Prostate gland (tissue), 2 donors: Measurements from ENCODE around the gene LIN9. TPM values are rescaled to one million over a fixed set of nuclear protein-coding genes. Genes with fewer than 3 reads are reported as not detected.

Experiments
- DNase-seq: peaks from one replicate; pipeline ENCODE4 v3.0.0-alpha.2; 2019; ENCODE audit warnings: low spot score
- H3K27ac ChIP-seq, 2 donors: fragments of 200-600 bp; sonication (generic); 2 replicates each; pipeline ENCODE4 v1.5.1; 2017 to 2019
- H3K27me3 ChIP-seq: fragments of 200-600 bp; sonication (generic); replicated peaks from 2 replicates; pipeline ENCODE4 v1.5.1; 2019; ENCODE audit not compliant: insufficient read depth
- H3K36me3 ChIP-seq, 2 donors: fragments of 200-600 bp; sonication (generic); 1 replicate in 1 of 2; 2 replicates in 1 of 2; pipeline versions ENCODE4 v1.5.1 to v1.8.1; 2017 to 2019
- H3K4me1 ChIP-seq: fragments of 200-600 bp; sonication (generic); replicated peaks from 2 replicates; pipeline ENCODE4 v1.5.1; 2019
- H3K4me3 ChIP-seq, 2 donors: fragments of 200-600 bp; sonication (generic); 2 replicates each; pipeline ENCODE4 v1.5.1; 2017 to 2019
- H3K9me3 ChIP-seq: fragments of 200-600 bp; sonication (generic); 2 replicates; pipeline ENCODE4 v1.5.1; 2017
- POLR2A ChIP-seq: fragments of 450-650 bp; IDR thresholded peaks from one replicate; pipeline ENCODE4 v1.6.1; 2016; ENCODE audit warnings: antibody characterized with exemption, mild to moderate bottlenecking
- POLR2AphosphoS5 ChIP-seq: sonication (generic); formaldehyde crosslinking; IDR thresholded peaks from one replicate; pipeline ENCODE4 v1.6.1; 2017; ENCODE audit warnings: antibody characterized with exemption
- WGBS: methylation state at CpG from one replicate; pipeline ENCODE4 v1.1.5; 2018; 5-methylcytosine and 5-hydroxymethylcytosine counted together
- intact Hi-C: fragments of 100-400 bp; cut with DNase I; formaldehyde crosslinking; loops from one replicate; pipeline ENCODE4 v1.14.2; 2022
- total RNA-seq, 2 donors: library from RNA; depleted of rRNA; stranded (reverse); fragments of >200 nt; gene quantifications; one replicate each; pipeline ENCODE4 v1.1.0, GENCODE V29; 2016
- TF ChIP-seq, protein P1 (sequence below), 4 experiments: fragments of 200-600 bp in 2 of 4; fragments of 450-650 bp in 2 of 4; sonication (generic) in 2 of 4; IDR thresholded peaks; 1 replicate in 3 of 4; 2 replicates in 1 of 4; pipeline ENCODE4 v1.5.1; 2016 to 2019; ENCODE audit warnings: antibody characterized with exemption in 4 of 4, mild to moderate bottlenecking in 2 of 4, moderate library complexity in 2 of 4

LIN9 gene
- total RNA-seq, 2 donors from 2014 or later = 3.9 to 8.0 TPM

DNA sequence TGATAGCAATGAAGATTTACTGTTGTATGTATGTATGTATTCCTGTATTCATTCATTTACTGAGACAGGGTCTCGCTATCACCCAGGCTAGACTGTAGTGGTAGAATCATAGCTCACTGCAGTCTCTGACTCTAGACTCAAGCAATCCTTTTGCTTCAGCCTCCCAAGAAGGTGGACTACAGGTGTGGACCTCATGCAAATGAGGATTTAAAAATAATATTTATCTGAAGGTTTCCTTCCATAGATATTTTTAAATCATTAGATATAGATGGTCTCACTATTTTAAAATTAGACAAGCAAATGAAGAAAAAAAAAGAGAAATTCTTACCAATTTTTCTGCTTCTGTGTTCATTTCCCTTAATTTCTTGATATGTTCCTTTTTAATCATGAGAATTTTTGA lies 58.5 kb downstream of the LIN9 start:
- H3K27ac ChIP-seq = no peak overlapping the region
- H3K36me3 ChIP-seq = no peaks in the 10 kb centered on the region
- no peaks in the 10 kb centered on the region for H3K4me1 ChIP-seq
- intact Hi-C loops = no loop called here
- 100% methylated on average over 1 of the region's 1 CpG for WGBS
- no peaks in the 10 kb centered on the region for H3K9me3 ChIP-seq
- no peaks in the 10 kb centered on the region for H3K27me3 ChIP-seq
- TF ChIP-seq POLR2AphosphoS5 (no peak), POLR2A (no peak)
- TF ChIP-seq, protein P1, sequence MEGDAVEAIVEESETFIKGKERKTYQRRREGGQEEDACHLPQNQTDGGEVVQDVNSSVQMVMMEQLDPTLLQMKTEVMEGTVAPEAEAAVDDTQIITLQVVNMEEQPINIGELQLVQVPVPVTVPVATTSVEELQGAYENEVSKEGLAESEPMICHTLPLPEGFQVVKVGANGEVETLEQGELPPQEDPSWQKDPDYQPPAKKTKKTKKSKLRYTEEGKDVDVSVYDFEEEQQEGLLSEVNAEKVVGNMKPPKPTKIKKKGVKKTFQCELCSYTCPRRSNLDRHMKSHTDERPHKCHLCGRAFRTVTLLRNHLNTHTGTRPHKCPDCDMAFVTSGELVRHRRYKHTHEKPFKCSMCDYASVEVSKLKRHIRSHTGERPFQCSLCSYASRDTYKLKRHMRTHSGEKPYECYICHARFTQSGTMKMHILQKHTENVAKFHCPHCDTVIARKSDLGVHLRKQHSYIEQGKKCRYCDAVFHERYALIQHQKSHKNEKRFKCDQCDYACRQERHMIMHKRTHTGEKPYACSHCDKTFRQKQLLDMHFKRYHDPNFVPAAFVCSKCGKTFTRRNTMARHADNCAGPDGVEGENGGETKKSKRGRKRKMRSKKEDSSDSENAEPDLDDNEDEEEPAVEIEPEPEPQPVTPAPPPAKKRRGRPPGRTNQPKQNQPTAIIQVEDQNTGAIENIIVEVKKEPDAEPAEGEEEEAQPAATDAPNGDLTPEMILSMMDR (IDR thresholded peaks at IDR 0.05) = no peak
- DNase-seq = no peak
- no peak overlapping the region for H3K4me3 ChIP-seq

GRCh38 chr1:226248796-226249195 lies 60.2 kb downstream of the LIN9 start:
- H3K4me3 ChIP-seq = no peak overlapping the region
- 75% methylated on average over 3 of the region's 3 CpGs for WGBS
- H3K36me3 ChIP-seq = no peaks in the 10 kb centered on the region
- no peak for DNase-seq
- TF ChIP-seq, protein P1 (IDR thresholded peaks at IDR 0.05) = no peak
- TF ChIP-seq POLR2AphosphoS5 (no peak), POLR2A (no peak)
- no peaks in the 10 kb centered on the region for H3K27me3 ChIP-seq
- intact Hi-C loops = no loop called here
- H3K4me1 ChIP-seq = no peaks in the 10 kb centered on the region
- H3K27ac ChIP-seq = no peak overlapping the region
- H3K9me3 ChIP-seq = no peaks in the 10 kb centered on the region

- H3K27ac ChIP-seq = no peak overlapping the region
- TF ChIP-seq, protein P1 (IDR thresholded peaks at IDR 0.05) = no peak
- TF ChIP-seq POLR2A (no peak), POLR2AphosphoS5 (no peak)
- 15% methylated on average over 2 of the region's 2 CpGs for WGBS
These were observed 60.9 kb downstream of the LIN9 start for GRCh38 chr1:226248091-226248490.

DNA sequence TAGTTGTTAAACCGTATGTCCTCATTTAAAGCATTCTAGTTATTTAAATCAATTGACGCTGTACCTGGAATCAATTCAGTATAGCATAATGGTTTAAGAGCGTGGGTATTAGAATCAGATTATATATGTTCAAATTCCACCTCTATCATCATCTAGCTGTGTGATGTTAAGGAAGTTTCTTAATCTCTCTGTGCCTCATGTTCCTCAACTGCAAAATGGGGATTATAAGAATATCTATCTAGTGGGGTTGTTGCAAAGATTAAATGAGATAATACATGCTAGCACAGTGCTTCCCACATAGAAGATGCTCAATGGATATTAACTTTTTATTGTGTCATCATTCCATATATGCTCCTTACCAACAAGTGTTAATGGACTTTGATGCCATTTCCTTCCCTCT lies 69.5 kb downstream of the LIN9 start:
- Histone ChIP-seq H3K27me3 (no peaks in the 10 kb centered on the region), H3K36me3 (no peaks in the 10 kb centered on the region), H3K4me3 (no peak overlapping the region), H3K9me3 (no peaks in the 10 kb centered on the region), H3K4me1 (no peaks in the 10 kb centered on the region), H3K27ac (no peak overlapping the region)
- WGBS = over 99% methylated on average over 3 of the region's 3 CpGs
- intact Hi-C loops = no loop called here
- no peak for DNase-seq
- TF ChIP-seq, protein P1 (IDR thresholded peaks at IDR 0.05) = no peak
- TF ChIP-seq POLR2A = no peak
- TF ChIP-seq POLR2AphosphoS5 = no peak

More at GRCh38 chr1:226248091-226248490, 60.9 kb downstream of the LIN9 start:
- Histone ChIP-seq H3K27me3 (no peaks in the 10 kb centered on the region), H3K4me3 (no peak overlapping the region), H3K9me3 (no peaks in the 10 kb centered on the region), H3K36me3 (no peaks in the 10 kb centered on the region), H3K4me1 (no peaks in the 10 kb centered on the region)
- DNase-seq = no peak
- intact Hi-C loops = no loop called here

GRCh38 chr1:226236826-226237225 lies 72.1 kb downstream of the LIN9 start:
- WGBS = 96% methylated on average over 1 of the region's 1 CpG
- Histone ChIP-seq H3K4me1 (no peaks in the 10 kb centered on the region), H3K36me3 (no peaks in the 10 kb centered on the region), H3K27ac (no peak overlapping the region), H3K27me3 (no peaks in the 10 kb centered on the region), H3K4me3 (no peak overlapping the region), H3K9me3 (no peaks in the 10 kb centered on the region)
- DNase-seq = no peak
- TF ChIP-seq, protein P1 (IDR thresholded peaks at IDR 0.05) = no peak
- TF ChIP-seq POLR2A (no peak), POLR2AphosphoS5 (no peak)
- intact Hi-C loops = no loop called here
